Activated gamma-delta T cell treated with anti-CD3 and anti-CD28 coated beads, Interleukin-2, amount 50 U/mL, for 16 hours (primary cell): ENCODE measurements around the gene DAPK3.
"Not testable (repeated sequence)": the region's sequence is repeated elsewhere in the genome, so short reads cannot be mapped to it uniquely, and the experiment has no call there.

Experiments used
- DNase-seq: peaks from one replicate; pipeline ENCODE4 v3.0.0-alpha.2; 2020; ENCODE audit warnings: low read depth

The DAPK3 gene

GRCh38 chr19:3978145-3978544, 7.2 kb upstream of the DAPK3 start:
- no peak for DNase-seq

GRCh38 chr19:3977242-3978143, 6.6 kb upstream of the DAPK3 start:
- no peak for DNase-seq

GRCh38 chr19:3976495-3977241, 5.8 kb upstream of the DAPK3 start:
- no peak for DNase-seq

GRCh38 chr19:3975637-3976087, 4.8 kb upstream of the DAPK3 start:
- DNase-seq = no peak

GRCh38 chr19:3975144-3975543, 4.2 kb upstream of the DAPK3 start:
- DNase-seq = no peak

GRCh38 chr19:3970313-3970807, 539 bp downstream of the DAPK3 start:
- DNase-seq = no peak

GRCh38 chr19:3969435-3970312, 1.2 kb downstream of the DAPK3 start:
- no peak for DNase-seq

GRCh38 chr19:3968556-3969434, 2.1 kb downstream of the DAPK3 start:
- DNase-seq = no peak

GRCh38 chr19:3967983-3968382, 2.9 kb downstream of the DAPK3 start:
- DNase-seq = not testable (repeated sequence)

- no peak for DNase-seq
Measured at GRCh38 chr19:3966051-3967017, 4.6 kb downstream of the DAPK3 start.

GRCh38 chr19:3964256-3965194, 6.4 kb downstream of the DAPK3 start:
- DNase-seq = no peak

GRCh38 chr19:3963458-3964255, 7.2 kb downstream of the DAPK3 start:
- no peak for DNase-seq

- DNase-seq = no peak
Measured at GRCh38 chr19:3961007-3961406, 9.9 kb downstream of the DAPK3 start.

GRCh38 chr19:3959766-3960131, 11.2 kb downstream of the DAPK3 start:
- no peak for DNase-seq

GRCh38 chr19:3958836-3959765, 11.8 kb downstream of the DAPK3 start:
- no peak for DNase-seq

- DNase-seq = no peak
Measured at GRCh38 chr19:3955688-3956087, 15.2 kb downstream of the DAPK3 start.

- not testable (repeated sequence) for DNase-seq
Measured at GRCh38 chr19:3955276-3955675, 15.6 kb downstream of the DAPK3 start.
